Glutamatergic neuron (in vitro differentiated cells): ENCODE results near the gene RASGEF1C. TPM values are rescaled to one million over a fixed set of nuclear protein-coding genes. Genes with fewer than 3 reads are reported as not detected.

Source experiments
- DNase-seq: peaks from one replicate; pipeline ENCODE4 v3.0.0; 2022
- H3K27ac Mint-ChIP-seq: one replicate; pipeline ENCODE4 v1.8.0; 2020; ENCODE audit warnings: mild to moderate bottlenecking, mixed read lengths, inconsistent platforms; ENCODE audit not compliant: unreplicated experiment
- H3K27me3 Mint-ChIP-seq: one replicate; pipeline ENCODE4 v1.8.0; 2020; ENCODE audit warnings: mild to moderate bottlenecking, moderate library complexity, mixed read lengths, inconsistent platforms; ENCODE audit not compliant: unreplicated experiment
- H3K36me3 Mint-ChIP-seq: one replicate; pipeline ENCODE4 v1.8.0; 2020; ENCODE audit warnings: mild to moderate bottlenecking, mixed read lengths, inconsistent platforms; ENCODE audit not compliant: unreplicated experiment
- H3K4me1 Mint-ChIP-seq: one replicate; pipeline ENCODE4 v1.8.0; 2020; ENCODE audit warnings: mild to moderate bottlenecking, low read depth, mixed read lengths, inconsistent platforms; ENCODE audit not compliant: unreplicated experiment
- H3K4me3 Mint-ChIP-seq: one replicate; pipeline ENCODE4 v1.8.0; 2020; ENCODE audit warnings: mild to moderate bottlenecking, mixed read lengths, inconsistent platforms; ENCODE audit not compliant: unreplicated experiment
- H3K9me3 Mint-ChIP-seq: one replicate; pipeline ENCODE4 v1.8.0; 2020; ENCODE audit warnings: mild to moderate bottlenecking, moderate library complexity, mixed read lengths, inconsistent platforms; ENCODE audit not compliant: unreplicated experiment
- CTCF ChIP-seq: fragments of 200-600 bp; sonication (generic); IDR thresholded peaks from one replicate; pipeline ENCODE4 v1.5.0; 2021; ENCODE audit not compliant: partially characterized antibody, unreplicated experiment
- total RNA-seq: library from RNA; stranded (reverse); fragmentation: NEBNext Ultra II Directional; extraction: Animal tissue kit (Norgen Biotek cat#: 25700); gene quantifications from one replicate; pipeline ENCODE4 v1.2.1, GENCODE V29; 2021; ENCODE audit not compliant: unreplicated experiment

RASGEF1C gene
- total RNA-seq, 1 donor from 2014 or later, result 21.1 TPM

- Mint-ChIP-seq H3K9me3 (peaks cover 24% of the 10 kb centered on the region), H3K27ac (no peak overlapping the region), H3K27me3 (peaks cover 11% of the 10 kb centered on the region), H3K36me3 (peaks cover 20% of the 10 kb centered on the region), H3K4me3 (no peak overlapping the region), H3K4me1 (no peaks in the 10 kb centered on the region)
- TF ChIP-seq CTCF, result no peak
- no peak for DNase-seq
Measured at GRCh38 chr5:180215783-180216630, 7.0 kb upstream of the RASGEF1C start.

GRCh38 chr5:180214870-180215770 is 6.1 kb upstream of the RASGEF1C start:
- Mint-ChIP-seq H3K4me3 (no peak overlapping the region), H3K4me1 (no peaks in the 10 kb centered on the region), H3K9me3 (peaks cover 26% of the 10 kb centered on the region), H3K27ac (no peak overlapping the region), H3K27me3 (peaks cover 12% of the 10 kb centered on the region), H3K36me3 (peaks cover 18% of the 10 kb centered on the region)
- no peak for TF ChIP-seq CTCF
- no peak for DNase-seq

GRCh38 chr5:180213657-180214207 is 4.7 kb upstream of the RASGEF1C start:
- peaks cover 18% of the 10 kb centered on the region for H3K9me3 Mint-ChIP-seq
- H3K4me1 Mint-ChIP-seq, result no peaks in the 10 kb centered on the region
- peaks cover 8% of the 10 kb centered on the region for H3K36me3 Mint-ChIP-seq
- H3K27me3 Mint-ChIP-seq, result peaks cover 16% of the 10 kb centered on the region
- H3K4me3 Mint-ChIP-seq, result no peak overlapping the region
- no peak for TF ChIP-seq CTCF
- DNase-seq, result no peak
- no peak overlapping the region for H3K27ac Mint-ChIP-seq

DNA sequence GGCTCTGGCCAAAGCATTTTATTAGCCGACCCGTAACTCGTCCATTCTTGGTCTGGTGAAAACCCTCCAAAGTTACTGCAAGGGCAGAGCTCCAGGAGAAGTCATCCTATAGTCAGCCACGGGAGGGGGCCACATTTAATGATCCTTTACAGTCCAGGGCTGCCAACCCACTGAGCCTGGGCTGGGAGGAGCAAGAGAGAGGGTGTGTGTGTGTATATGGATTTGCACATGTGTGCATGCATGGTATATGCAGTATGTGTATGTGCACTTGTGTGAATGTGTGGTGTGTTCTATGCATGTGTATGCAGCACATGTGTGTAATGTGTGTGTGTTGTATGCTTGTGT is 4.2 kb upstream of the RASGEF1C start:
- H3K36me3 Mint-ChIP-seq, result peaks cover 8% of the 10 kb centered on the region
- H3K9me3 Mint-ChIP-seq, result peaks cover 18% of the 10 kb centered on the region
- no peak overlapping the region for H3K4me3 Mint-ChIP-seq
- H3K4me1 Mint-ChIP-seq, result peaks cover 3% of the 10 kb centered on the region
- peaks cover 16% of the 10 kb centered on the region for H3K27me3 Mint-ChIP-seq
- no peak for TF ChIP-seq CTCF
- no peak for DNase-seq
- H3K27ac Mint-ChIP-seq, result no peak overlapping the region
